Ectodermal cell (in vitro differentiated cells): ENCODE measurements around the gene RAPGEF1.

Experiments used
- H3K27ac ChIP-seq: 2 replicates; pipeline ENCODE4 v1.7.0; 2013; ENCODE audit warnings: mild to moderate bottlenecking, low read depth, low read length; ENCODE audit not compliant: insufficient read depth, poor library complexity, severe bottlenecking
- H3K27me3 ChIP-seq: 2 replicates; pipeline ENCODE4 v1.7.0; 2013; ENCODE audit warnings: mild to moderate bottlenecking, low read length; ENCODE audit not compliant: insufficient read depth, control insufficient read depth, poor library complexity, severe bottlenecking
- H3K36me3 ChIP-seq: one replicate; pipeline ENCODE4 v1.7.0; 2013; ENCODE audit warnings: low read length; ENCODE audit not compliant: control insufficient read depth, insufficient read depth
- H3K4me1 ChIP-seq: one replicate; pipeline ENCODE4 v1.7.0; 2013; ENCODE audit warnings: low read length; ENCODE audit not compliant: control insufficient read depth, insufficient read depth
- H3K4me3 ChIP-seq: 2 replicates; pipeline ENCODE4 v1.7.0; 2013; ENCODE audit warnings: low read depth, low read length, control low read depth; ENCODE audit not compliant: insufficient read depth
- H3K9me3 ChIP-seq: 2 replicates; pipeline ENCODE4 v1.7.0; 2013; ENCODE audit warnings: mild to moderate bottlenecking, low read length, moderate library complexity; ENCODE audit not compliant: control insufficient read depth
- WGBS, 2 experiments: methylation state at CpG; one replicate each; pipeline ENCODE4 v1.1.7; 2013; ENCODE audit warnings: missing lambda C conversion rate in 2 of 2; 5-methylcytosine and 5-hydroxymethylcytosine counted together

RAPGEF1 gene

DNA sequence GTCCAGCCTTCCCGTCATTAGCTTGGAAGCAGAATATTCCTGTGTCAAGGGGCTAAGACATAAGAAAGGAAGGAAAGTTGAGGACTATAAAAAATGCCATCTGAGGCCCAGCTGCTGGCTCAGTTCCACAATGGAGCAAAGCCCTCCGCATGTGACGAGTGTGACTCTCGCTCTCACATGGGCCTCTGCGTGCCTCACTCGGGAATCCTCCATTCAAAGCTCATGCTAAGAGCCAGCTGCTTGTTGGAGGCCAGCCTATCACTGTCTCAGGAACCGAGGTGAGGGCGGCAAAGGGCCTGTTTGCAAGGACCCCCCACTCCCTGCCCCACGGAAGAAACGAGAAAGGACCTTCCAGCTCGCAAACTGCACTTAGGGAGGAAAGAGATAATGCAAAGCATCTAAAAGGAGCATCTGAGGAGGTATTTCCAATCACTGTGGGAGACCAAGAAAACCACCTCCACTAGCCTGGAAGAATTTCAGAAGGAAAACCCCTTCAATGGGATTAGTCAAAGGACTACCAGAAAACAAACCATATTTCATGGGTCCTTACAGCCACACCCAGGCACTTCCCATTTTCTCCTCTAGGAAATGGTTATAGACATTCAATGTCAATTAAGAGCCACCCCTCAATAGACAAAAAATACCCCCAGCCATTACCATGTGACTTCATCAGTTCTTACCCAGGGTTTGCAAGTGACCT is 99.3 kb downstream of the RAPGEF1 start:
- H3K36me3 ChIP-seq, result no peaks in the 10 kb centered on the region
- H3K4me3 ChIP-seq, result no peak overlapping the region
- H3K27ac ChIP-seq, result no peak overlapping the region
- no peaks in the 10 kb centered on the region for H3K9me3 ChIP-seq
- WGBS, 2 experiments, result 86 to 90% methylated on average over 11 of the region's 11 CpGs
- peaks cover 15% of the 10 kb centered on the region for H3K4me1 ChIP-seq
- no peaks in the 10 kb centered on the region for H3K27me3 ChIP-seq

DNA sequence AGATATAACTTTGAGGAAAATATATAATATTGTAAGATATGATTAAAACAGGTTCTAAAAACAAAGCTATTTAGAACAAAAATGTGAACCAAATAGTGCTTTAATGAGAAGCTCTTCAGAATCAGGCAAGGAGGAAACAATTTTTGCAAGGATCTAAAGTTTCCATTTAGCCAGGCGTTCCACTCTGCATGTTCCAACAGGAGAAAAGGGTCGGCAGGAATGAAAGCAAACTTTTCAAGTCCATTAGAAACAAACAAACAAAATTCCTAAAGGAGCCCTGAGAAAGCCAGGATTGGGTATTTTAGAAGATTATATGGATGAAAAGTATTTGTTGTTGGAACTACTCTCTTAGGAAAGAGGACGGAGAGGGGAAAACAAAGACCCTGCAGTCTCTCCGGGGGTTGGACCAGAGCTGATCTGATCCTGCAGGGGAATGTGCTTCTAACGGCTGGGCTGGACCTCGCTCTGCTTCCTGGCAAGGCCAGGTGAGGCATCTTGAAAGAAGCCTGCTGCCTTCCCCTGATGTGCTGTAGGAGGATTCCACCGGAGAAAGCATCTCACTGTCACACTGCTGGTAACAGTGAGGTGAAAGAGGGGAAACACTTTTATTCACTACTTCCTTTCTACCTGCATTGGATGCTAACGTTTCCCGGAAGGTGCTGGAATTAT is 100.0 kb downstream of the RAPGEF1 start:
- 69 to 73% methylated on average over 9 of the region's 9 CpGs for WGBS, 2 experiments
- H3K9me3 ChIP-seq, result no peaks in the 10 kb centered on the region
- H3K27me3 ChIP-seq, result no peaks in the 10 kb centered on the region
- no peak overlapping the region for H3K4me3 ChIP-seq
- no peaks in the 10 kb centered on the region for H3K36me3 ChIP-seq
- no peak overlapping the region for H3K27ac ChIP-seq
- peaks cover 15% of the 10 kb centered on the region for H3K4me1 ChIP-seq

DNA sequence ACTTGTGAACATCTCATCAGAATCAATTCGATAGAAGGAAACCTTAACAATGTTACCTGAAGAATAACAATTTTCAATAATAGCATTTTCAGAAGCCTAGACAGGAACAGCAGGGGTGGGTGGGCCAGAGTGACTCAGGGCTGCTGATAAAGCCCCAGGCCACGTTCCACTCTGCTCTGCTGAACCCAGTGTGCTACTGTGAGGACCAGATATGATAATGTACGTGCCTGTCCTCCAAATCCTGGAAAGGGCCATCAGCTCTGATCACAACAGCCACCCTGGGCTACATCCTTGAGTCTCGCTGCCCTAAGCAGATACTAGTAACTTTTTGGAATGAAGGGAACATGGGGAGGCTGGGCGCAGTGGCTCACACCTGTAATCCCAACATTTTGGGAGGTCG is 103.3 kb downstream of the RAPGEF1 start:
- whole genome bisulfite sequencing, 2 experiments, result 93 to 94% methylated on average over 6 of the region's 6 CpGs
- Histone ChIP-seq H3K27ac (no peak overlapping the region), H3K36me3 (no peaks in the 10 kb centered on the region)

DNA sequence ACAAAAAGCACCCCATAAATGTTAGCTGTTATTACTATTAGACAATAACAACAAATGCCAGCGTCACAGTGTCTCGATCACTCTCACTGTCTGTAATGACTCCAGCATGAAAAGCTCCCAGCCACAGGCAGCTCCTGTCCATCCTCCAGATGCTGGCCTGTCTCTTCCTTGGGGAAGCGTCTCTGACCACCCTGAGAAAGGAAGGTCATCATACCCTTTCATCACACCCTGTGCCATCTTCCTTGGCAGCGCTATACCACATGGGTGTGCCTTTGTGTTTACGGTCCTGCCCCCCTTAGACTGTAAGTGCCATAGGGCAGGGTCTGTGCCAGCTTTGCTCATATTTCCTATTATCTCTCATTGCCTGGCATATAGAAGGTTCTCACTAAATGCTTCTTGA is 104.0 kb downstream of the RAPGEF1 start:
- peaks cover 5% of the 10 kb centered on the region for H3K4me1 ChIP-seq
- no peaks in the 10 kb centered on the region for H3K36me3 ChIP-seq
- H3K4me3 ChIP-seq, result no peak overlapping the region
- no peaks in the 10 kb centered on the region for H3K27me3 ChIP-seq
- 92 to 94% methylated on average over 5 of the region's 5 CpGs for WGBS, 2 experiments
- H3K9me3 ChIP-seq, result no peaks in the 10 kb centered on the region
- H3K27ac ChIP-seq, result no peak overlapping the region

More for the DNA sequence above, 103.3 kb downstream of the RAPGEF1 start:
- no peaks in the 10 kb centered on the region for H3K27me3 ChIP-seq
- peaks cover 7% of the 10 kb centered on the region for H3K4me1 ChIP-seq
- H3K4me3 ChIP-seq, result no peak overlapping the region
- no peaks in the 10 kb centered on the region for H3K9me3 ChIP-seq

DNA sequence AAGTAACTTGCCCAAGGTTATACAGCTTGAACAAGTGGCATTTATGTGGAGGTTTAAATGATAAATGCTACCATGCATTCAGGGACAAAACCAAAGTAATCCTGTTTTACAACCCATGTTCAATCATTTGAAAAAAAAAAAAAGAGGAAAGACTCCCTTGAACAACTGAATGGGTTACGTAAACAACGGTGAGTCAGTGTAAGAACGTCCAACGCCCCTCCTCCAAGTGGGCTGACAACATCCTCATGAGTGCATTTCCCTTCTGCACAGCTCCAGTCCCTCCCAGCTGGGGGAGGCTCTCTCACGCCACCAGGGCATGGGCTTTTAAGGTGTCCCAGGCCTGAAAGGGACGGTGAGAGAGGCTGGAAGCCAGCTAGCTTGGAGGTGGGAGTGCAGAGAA is 104.6 kb downstream of the RAPGEF1 start:
- Histone ChIP-seq H3K27me3 (no peaks in the 10 kb centered on the region), H3K4me1 (no peaks in the 10 kb centered on the region), H3K9me3 (no peaks in the 10 kb centered on the region), H3K4me3 (no peak overlapping the region), H3K27ac (no peak overlapping the region), H3K36me3 (no peaks in the 10 kb centered on the region)
- WGBS, 2 experiments, result 63 to 67% methylated on average over 6 of the region's 6 CpGs

DNA sequence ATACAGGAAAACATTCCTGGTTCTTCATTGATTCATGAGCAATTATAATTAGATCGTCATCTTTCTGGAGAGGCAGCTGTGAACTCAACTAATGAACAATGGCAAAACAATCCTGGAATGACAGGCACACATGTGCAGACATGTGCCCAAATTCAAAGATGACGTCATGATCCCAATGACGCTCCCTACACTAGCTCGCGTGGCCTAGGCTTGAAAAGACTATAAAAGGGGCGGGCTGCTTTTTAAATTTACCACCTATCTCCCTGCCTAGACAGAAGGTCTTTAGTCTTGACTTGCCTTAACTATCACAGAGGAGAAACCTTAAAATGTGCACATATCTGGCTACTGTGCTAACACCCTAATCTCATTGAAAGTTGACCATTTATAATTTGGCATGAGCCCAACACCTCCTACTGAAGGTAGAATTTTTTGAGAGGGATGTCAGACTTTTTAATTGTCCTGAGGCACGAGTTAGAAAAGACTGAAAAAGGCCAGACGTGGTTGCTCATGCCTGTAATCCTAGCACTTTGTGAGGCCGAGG is 106.3 kb downstream of the RAPGEF1 start:
- no peak overlapping the region for H3K4me3 ChIP-seq
- no peak overlapping the region for H3K27ac ChIP-seq
- no peaks in the 10 kb centered on the region for H3K36me3 ChIP-seq
- 93 to 96% methylated on average over 9 of the region's 9 CpGs for WGBS, 2 experiments
- H3K27me3 ChIP-seq, result no peaks in the 10 kb centered on the region
- H3K4me1 ChIP-seq, result no peaks in the 10 kb centered on the region
- no peaks in the 10 kb centered on the region for H3K9me3 ChIP-seq

DNA sequence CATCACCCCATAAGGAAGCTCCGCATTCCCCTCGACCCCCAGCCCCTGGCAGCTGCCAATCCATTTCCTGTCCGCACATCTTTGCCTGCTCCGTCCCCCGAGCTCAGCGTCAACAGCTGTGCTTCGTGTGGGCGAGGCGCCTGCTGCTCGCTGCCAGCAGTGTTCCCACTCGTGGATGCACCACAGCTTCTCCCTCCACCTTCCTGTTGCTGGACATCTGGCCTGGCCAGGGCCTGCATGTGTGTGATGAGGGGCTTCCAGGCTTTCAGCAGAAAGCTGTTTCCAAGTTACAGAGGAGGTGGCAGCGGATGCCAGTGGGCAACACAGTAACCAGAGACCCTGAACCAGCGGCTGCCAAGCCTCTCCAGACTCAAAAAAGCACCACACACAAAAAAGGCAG is 108.6 kb downstream of the RAPGEF1 start:
- H3K9me3 ChIP-seq, result no peaks in the 10 kb centered on the region
- peaks cover 10% of the 10 kb centered on the region for H3K4me1 ChIP-seq
- H3K4me3 ChIP-seq, result no peak overlapping the region
- H3K36me3 ChIP-seq, result peaks cover 3% of the 10 kb centered on the region
- H3K27ac ChIP-seq, result no peak overlapping the region
- 90 to 91% methylated on average over 13 of the region's 13 CpGs for WGBS, 2 experiments
- no peaks in the 10 kb centered on the region for H3K27me3 ChIP-seq

DNA sequence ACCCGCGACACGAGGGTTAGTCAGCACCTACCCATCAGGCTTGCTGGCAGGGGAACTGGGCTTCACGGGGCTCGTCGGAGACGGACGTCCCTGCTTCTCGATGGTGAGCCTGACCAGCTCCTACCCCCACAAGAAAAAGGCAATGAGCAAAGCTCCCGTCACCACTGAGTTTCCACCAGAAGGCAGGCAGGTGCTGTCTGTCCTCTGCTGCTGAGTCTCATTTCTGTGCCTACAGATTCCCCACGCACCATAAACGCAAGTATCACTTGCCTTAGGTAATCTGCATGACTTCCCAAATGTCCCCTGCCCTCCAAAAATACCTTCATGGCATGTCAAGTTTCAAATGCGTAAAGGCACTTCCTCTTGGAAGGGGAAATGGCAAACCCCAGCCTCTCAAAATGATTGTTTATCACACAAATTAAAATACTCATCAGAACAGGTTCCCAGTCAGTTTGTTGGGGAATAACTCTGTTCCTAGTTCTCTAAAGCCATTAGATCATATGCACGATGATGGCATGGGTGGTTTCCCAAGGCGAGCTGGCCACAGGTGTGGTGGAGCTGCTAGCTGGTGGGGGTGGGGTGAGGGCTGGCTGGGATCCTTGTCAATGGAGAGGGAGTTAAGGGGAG is 109.6 kb downstream of the RAPGEF1 start:
- peaks cover 3% of the 10 kb centered on the region for H3K36me3 ChIP-seq
- H3K27ac ChIP-seq, result no peak overlapping the region
- H3K4me1 ChIP-seq, result peaks cover 10% of the 10 kb centered on the region
- WGBS, 2 experiments, result 94 to 95% methylated on average over 15 of the region's 15 CpGs
- H3K4me3 ChIP-seq, result no peak overlapping the region
- no peaks in the 10 kb centered on the region for H3K9me3 ChIP-seq
- no peaks in the 10 kb centered on the region for H3K27me3 ChIP-seq

DNA sequence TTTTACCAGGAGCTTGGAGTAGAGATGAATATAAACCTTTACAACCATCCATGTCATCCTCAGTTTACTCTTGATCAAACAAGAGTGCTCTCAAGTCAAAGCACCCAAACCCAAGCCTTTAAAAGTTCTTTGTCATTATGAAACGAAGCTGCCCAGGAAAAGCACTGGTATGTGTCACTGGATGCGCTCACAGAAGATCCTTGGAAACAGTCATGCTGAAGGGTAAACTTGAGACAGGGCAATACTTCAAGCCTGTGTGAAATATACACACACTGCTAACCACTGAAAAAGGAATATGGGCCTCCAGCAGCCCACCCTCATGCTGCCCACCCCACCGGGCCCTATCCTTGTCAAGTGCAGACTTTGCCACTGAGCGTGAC is 110.1 kb downstream of the RAPGEF1 start:
- no peaks in the 10 kb centered on the region for H3K27me3 ChIP-seq
- peaks cover 14% of the 10 kb centered on the region for H3K4me1 ChIP-seq
- no peak overlapping the region for H3K4me3 ChIP-seq
- H3K9me3 ChIP-seq, result no peaks in the 10 kb centered on the region
- H3K36me3 ChIP-seq, result peaks cover 3% of the 10 kb centered on the region
- 96% methylated on average over 4 of the region's 4 CpGs for WGBS, 2 experiments
- H3K27ac ChIP-seq, result no peak overlapping the region

DNA sequence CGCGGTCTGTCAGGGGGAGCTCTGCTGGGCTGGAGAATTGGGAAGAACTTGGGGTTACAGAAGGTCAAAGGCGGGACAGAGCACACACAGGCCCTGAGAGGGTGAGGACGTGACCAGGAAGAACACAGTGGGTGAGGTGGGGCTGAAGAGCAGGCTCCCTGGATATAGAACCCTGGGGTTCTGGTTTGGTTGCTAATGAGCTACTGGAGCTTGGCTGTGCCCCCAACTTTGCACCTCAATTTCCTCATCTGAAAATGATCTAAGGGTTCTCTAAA is 110.7 kb downstream of the RAPGEF1 start:
- H3K9me3 ChIP-seq, result no peaks in the 10 kb centered on the region
- peaks cover 3% of the 10 kb centered on the region for H3K36me3 ChIP-seq
- WGBS, 2 experiments, result 91 to 95% methylated on average over 4 of the region's 4 CpGs
- H3K27ac ChIP-seq, result no peak overlapping the region
- H3K4me1 ChIP-seq, result peaks cover 21% of the 10 kb centered on the region
- H3K27me3 ChIP-seq, result no peaks in the 10 kb centered on the region
- H3K4me3 ChIP-seq, result no peak overlapping the region
